HepG2 (cell line): ENCODE results near the gene CNP. TPM values are rescaled to one million over a fixed set of nuclear protein-coding genes. Genes with fewer than 3 reads are reported as not detected.
A peak's percentile ranks its signal among the peaks of the same experiment; 100 is the strongest.

Experiments used
- ARNT ChIP-seq: fragments of 450-650 bp; IDR thresholded peaks from 2 replicates; pipeline ENCODE4 v1.6.1; 2017
- FOSL1 ChIP-seq: sonication (generic); formaldehyde crosslinking; IDR thresholded peaks from 2 replicates; pipeline ENCODE4 v1.9.0; 2021; ENCODE audit warnings: missing genetic modification reagents, borderline replicate concordance
- FOSL2 ChIP-seq: sonication (generic); formaldehyde crosslinking; IDR thresholded peaks from 2 replicates; pipeline ENCODE4 v1.4.0; 2020; ENCODE audit warnings: missing genetic modification reagents
- GTF2F1 ChIP-seq: fragments of 150-350 bp; IDR thresholded peaks from 2 replicates; pipeline ENCODE4 v1.6.1; 2014; ENCODE audit warnings: low read length
- HOMEZ ChIP-seq: IDR thresholded peaks from 2 replicates; pipeline ENCODE4 v1.6.1; 2016; ENCODE audit warnings: low read depth
- HOXA5 ChIP-seq: sonication (generic); formaldehyde crosslinking; IDR thresholded peaks from 2 replicates; pipeline ENCODE4 v1.4.0; 2020; ENCODE audit warnings: missing genetic modification reagents
- MED13 ChIP-seq: sonication (generic); formaldehyde crosslinking; IDR thresholded peaks from 2 replicates; pipeline ENCODE4 v1.5.0; 2020; ENCODE audit warnings: missing genetic modification reagents
- MLX ChIP-seq: IDR thresholded peaks from 2 replicates; pipeline ENCODE4 v1.6.1; 2016
- NFE2L2 ChIP-seq: fragments of 150-350 bp; IDR thresholded peaks from 2 replicates; pipeline ENCODE4 v1.6.1; 2014; ENCODE audit warnings: low read length
- PHF21A ChIP-seq: sonication (generic); formaldehyde crosslinking; IDR thresholded peaks from 2 replicates; pipeline ENCODE4 v1.5.0; 2020; ENCODE audit warnings: mild to moderate bottlenecking, missing genetic modification reagents
- PLRG1 ChIP-seq: fragments of 450-650 bp; conservative IDR thresholded peaks from 2 replicates; pipeline ENCODE4 v1.6.1; 2016
- RXRA ChIP-seq: sonication (generic); formaldehyde crosslinking; IDR thresholded peaks from 2 replicates; pipeline ENCODE4 v1.5.1; 2020; ENCODE audit warnings: missing genetic modification reagents
- SP4 ChIP-seq: sonication (generic); formaldehyde crosslinking; IDR thresholded peaks from 2 replicates; pipeline ENCODE4 v1.8.1; 2023; ENCODE audit warnings: mild to moderate bottlenecking, missing genetic modification reagents
- TCF12 ChIP-seq, 2 experiments: fragments of 450-650 bp in 1 of 2; sonication (generic) in 1 of 2; formaldehyde crosslinking in 1 of 2; IDR thresholded peaks; 2 replicates each; pipeline versions ENCODE4 v1.6.1 to v1.8.0; 2017 to 2022; ENCODE audit warnings: antibody characterized with exemption in 1 of 2, mild to moderate bottlenecking in 1 of 2, missing genetic modification reagents in 1 of 2, moderate library complexity in 1 of 2
- YEATS4 ChIP-seq: sonication (generic); formaldehyde crosslinking; IDR thresholded peaks from 2 replicates; pipeline ENCODE4 v1.4.0; 2020; ENCODE audit warnings: missing genetic modification reagents, borderline replicate concordance
- ZBTB34 ChIP-seq: sonication (generic); formaldehyde crosslinking; IDR thresholded peaks from 2 replicates; pipeline ENCODE4 v1.8.0; 2022; ENCODE audit warnings: mild to moderate bottlenecking, missing genetic modification reagents
- ZBTB7B ChIP-seq: sonication (generic); formaldehyde crosslinking; IDR thresholded peaks from 2 replicates; pipeline ENCODE4 v1.4.0; 2020; ENCODE audit warnings: missing genetic modification reagents
- ZKSCAN5 ChIP-seq: sonication (generic); formaldehyde crosslinking; IDR thresholded peaks from 2 replicates; pipeline ENCODE4 v1.5.1; 2020; ENCODE audit warnings: mild to moderate bottlenecking, missing genetic modification reagents
- ZNF431 ChIP-seq: sonication (generic); formaldehyde crosslinking; IDR thresholded peaks from 2 replicates; pipeline ENCODE4 v1.9.0; 2022; ENCODE audit warnings: missing genetic modification reagents, low read depth, mild to moderate bottlenecking, borderline replicate concordance
- polyA plus RNA-seq, 8 experiments: library from polyadenylated mRNA; depleted of rRNA in 3 of 8; stranded (reverse) in 7 of 8; unstranded in 1 of 8; fragments of >200 nt; fragmentation: Illumina TruSeq in 4 of 8; extraction: Trizol in 4 of 8; gene quantifications; 2 replicates each; pipeline versions ENCODE4 v1.2.1 to v1.2.3, GENCODE V29; 2011 to 2016; ENCODE audit warnings: low read depth in 4 of 8, missing spikeins in 1 of 8, mixed read lengths in 1 of 8; ENCODE audit not compliant: insufficient read depth in 1 of 8
- total RNA-seq, 5 experiments: library from RNA; depleted of rRNA; stranded (reverse); fragments of >200 nt; fragmentation: Illumina TruSeq; extraction: Trizol; gene quantifications; 2 replicates each; pipeline ENCODE4 v1.2.3, GENCODE V29; 2016; ENCODE audit warnings: low read depth in 1 of 5
- TF ChIP-seq, protein P1 (sequence below): sonication (generic); formaldehyde crosslinking; IDR thresholded peaks from 2 replicates; pipeline ENCODE4 v1.9.0; 2021; ENCODE audit warnings: missing genetic modification reagents, mild to moderate bottlenecking, borderline replicate concordance
- TF ChIP-seq, protein P2 (sequence below): sonication (generic); formaldehyde crosslinking; IDR thresholded peaks from 2 replicates; pipeline ENCODE4 v1.4.0; 2020; ENCODE audit warnings: missing genetic modification reagents

The CNP gene
- total and polyA plus RNA-seq, 2 of the 13 experiments (the other 11 are each of a cell fraction or from before 2014, with no cell fraction given) = 97.2 to 161 TPM

- TF ChIP-seq ZBTB34 (CRISPR knock-in tag) (peak; percentile 57; the same call in 1 of the 2 replicates), MED13 (CRISPR knock-in tag) (no peak), ZNF431 (CRISPR knock-in tag) (no peak), ARNT (no peak), PHF21A (CRISPR knock-in tag) (peak; percentile 46; the same call in 1 of the 2 replicates), PLRG1 (no peak), GTF2F1 (no peak), NFE2L2 (no peak), SP4 (CRISPR knock-in tag) (no peak), YEATS4 (CRISPR knock-in tag) (no peak), HOXA5 (CRISPR knock-in tag) (no peak), ZBTB7B (CRISPR knock-in tag) (no peak), MLX (no peak), RXRA (CRISPR knock-in tag) (no peak), HOMEZ (CRISPR knock-in tag) (no peak; the same call in 1 of the 2 replicates), TCF12 (IDR thresholded peaks at IDR 0.05) (no peak), TCF12 (CRISPR knock-in tag; IDR thresholded peaks at IDR 0.05) (no peak), FOSL2 (CRISPR knock-in tag) (peak; percentile 55), ZKSCAN5 (CRISPR knock-in tag) (no peak), FOSL1 (CRISPR knock-in tag) (peak; percentile 18; the same call in 1 of the 2 replicates)
- TF ChIP-seq, protein P1, sequence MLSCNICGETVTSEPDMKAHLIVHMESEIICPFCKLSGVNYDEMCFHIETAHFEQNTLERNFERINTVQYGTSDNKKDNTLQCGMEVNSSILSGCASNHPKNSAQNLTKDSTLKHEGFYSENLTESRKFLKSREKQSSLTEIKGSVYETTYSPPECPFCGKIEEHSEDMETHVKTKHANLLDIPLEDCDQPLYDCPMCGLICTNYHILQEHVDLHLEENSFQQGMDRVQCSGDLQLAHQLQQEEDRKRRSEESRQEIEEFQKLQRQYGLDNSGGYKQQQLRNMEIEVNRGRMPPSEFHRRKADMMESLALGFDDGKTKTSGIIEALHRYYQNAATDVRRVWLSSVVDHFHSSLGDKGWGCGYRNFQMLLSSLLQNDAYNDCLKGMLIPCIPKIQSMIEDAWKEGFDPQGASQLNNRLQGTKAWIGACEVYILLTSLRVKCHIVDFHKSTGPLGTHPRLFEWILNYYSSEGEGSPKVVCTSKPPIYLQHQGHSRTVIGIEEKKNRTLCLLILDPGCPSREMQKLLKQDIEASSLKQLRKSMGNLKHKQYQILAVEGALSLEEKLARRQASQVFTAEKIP (CRISPR knock-in tag) = no peak
- TF ChIP-seq, protein P2, sequence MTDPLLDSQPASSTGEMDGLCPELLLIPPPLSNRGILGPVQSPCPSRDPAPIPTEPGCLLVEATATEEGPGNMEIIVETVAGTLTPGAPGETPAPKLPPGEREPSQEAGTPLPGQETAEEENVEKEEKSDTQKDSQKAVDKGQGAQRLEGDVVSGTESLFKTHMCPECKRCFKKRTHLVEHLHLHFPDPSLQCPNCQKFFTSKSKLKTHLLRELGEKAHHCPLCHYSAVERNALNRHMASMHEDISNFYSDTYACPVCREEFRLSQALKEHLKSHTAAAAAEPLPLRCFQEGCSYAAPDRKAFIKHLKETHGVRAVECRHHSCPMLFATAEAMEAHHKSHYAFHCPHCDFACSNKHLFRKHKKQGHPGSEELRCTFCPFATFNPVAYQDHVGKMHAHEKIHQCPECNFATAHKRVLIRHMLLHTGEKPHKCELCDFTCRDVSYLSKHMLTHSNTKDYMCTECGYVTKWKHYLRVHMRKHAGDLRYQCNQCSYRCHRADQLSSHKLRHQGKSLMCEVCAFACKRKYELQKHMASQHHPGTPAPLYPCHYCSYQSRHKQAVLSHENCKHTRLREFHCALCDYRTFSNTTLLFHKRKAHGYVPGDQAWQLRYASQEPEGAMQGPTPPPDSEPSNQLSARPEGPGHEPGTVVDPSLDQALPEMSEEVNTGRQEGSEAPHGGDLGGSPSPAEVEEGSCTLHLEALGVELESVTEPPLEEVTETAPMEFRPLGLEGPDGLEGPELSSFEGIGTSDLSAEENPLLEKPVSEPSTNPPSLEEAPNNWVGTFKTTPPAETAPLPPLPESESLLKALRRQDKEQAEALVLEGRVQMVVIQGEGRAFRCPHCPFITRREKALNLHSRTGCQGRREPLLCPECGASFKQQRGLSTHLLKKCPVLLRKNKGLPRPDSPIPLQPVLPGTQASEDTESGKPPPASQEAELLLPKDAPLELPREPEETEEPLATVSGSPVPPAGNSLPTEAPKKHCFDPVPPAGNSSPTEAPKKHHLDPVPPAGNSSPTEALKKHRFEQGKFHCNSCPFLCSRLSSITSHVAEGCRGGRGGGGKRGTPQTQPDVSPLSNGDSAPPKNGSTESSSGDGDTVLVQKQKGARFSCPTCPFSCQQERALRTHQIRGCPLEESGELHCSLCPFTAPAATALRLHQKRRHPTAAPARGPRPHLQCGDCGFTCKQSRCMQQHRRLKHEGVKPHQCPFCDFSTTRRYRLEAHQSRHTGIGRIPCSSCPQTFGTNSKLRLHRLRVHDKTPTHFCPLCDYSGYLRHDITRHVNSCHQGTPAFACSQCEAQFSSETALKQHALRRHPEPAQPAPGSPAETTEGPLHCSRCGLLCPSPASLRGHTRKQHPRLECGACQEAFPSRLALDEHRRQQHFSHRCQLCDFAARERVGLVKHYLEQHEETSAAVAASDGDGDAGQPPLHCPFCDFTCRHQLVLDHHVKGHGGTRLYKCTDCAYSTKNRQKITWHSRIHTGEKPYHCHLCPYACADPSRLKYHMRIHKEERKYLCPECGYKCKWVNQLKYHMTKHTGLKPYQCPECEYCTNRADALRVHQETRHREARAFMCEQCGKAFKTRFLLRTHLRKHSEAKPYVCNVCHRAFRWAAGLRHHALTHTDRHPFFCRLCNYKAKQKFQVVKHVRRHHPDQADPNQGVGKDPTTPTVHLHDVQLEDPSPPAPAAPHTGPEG (CRISPR knock-in tag) = no peak
Observed at GRCh38 chr17:42002792-42003301, 36.3 kb downstream of the CNP start (continued).
